Measurements from ENCODE around the gene SBF2.

Gene SBF2

DNA sequence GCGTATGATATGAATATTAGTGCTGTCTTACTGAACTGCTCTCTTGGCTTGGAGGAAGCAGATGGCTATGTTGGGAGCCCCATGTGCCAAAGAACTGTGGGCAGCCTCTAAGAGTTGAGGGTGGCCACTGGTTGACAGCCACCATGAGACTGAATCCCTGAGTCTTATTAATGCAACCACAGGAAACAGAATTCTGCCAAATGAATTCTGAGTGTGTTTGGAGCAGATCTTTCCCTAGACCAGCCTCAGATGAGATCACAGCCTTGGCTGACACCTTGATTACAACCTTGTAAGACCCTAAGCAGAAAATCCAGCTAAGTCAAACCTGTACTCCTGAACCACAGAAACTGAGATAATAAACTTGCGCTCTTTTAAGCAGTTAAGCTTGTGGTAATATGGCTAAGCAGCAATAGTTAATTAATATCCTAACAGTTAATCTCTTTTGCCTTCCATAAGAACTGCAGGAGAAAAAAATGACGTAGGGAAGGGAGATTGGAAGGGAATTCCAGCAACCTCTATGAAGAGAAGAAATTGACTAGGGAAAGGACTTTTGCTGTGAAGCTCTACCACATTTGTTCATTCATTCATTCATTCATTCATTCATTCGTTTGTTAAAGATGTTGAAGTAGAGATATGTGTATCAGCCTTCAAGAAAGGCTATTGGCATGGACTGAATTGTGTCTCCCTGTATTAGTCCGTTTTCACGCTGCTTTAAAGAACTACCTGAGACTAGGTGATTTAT is 37.7 kb upstream of the SBF2 start:
- H4K20me1 ChIP-seq (ENCODE audit: insufficient read depth, low read length): no peaks in the 10 kb centered on the region
- H3F3A ChIP-seq (ENCODE audit: insufficient read depth, low read length): no peaks in the 10 kb centered on the region
- no peaks in the 10 kb centered on the region for H3K9me2 ChIP-seq (replicated peaks; ENCODE audit: insufficient read depth, low read length)
- H2AFZ ChIP-seq (ENCODE audit: low read length): no peak overlapping the region
- no peaks in the 10 kb centered on the region for H3K79me2 ChIP-seq (ENCODE audit: low read length)
- H3K9me3 ChIP-seq (replicated peaks; ENCODE audit: insufficient read depth, low read length): no peaks in the 10 kb centered on the region
- no peak overlapping the region for H3K27ac ChIP-seq (ENCODE audit: low read length)
- no peak overlapping the region for H3K4me3 ChIP-seq (ENCODE audit: low read length)
- H3K36me3 ChIP-seq (replicated peaks; ENCODE audit: insufficient read depth, low read length): no peaks in the 10 kb centered on the region
- H3K4me1 ChIP-seq (ENCODE audit: low read length): no peaks in the 10 kb centered on the region
- no peak overlapping the region for H3K9ac ChIP-seq (ENCODE audit: low read length)
- no peak for TF ChIP-seq EZH2phosphoT487 (IDR thresholded peaks at IDR 0.05; ENCODE audit: low read length)
- TF ChIP-seq CTCF (IDR thresholded peaks at IDR 0.05; ENCODE audit: low read length): no peak
- no peak for TF ChIP-seq EZH2 (optimal IDR thresholded peaks at IDR 0.05; ENCODE audit: low read depth, low read length)
- DNase-seq: no peak
- H3K4me2 ChIP-seq (ENCODE audit: low read depth, low read length): no peak overlapping the region
- no peaks in the 10 kb centered on the region for H3K27me3 ChIP-seq (replicated peaks; ENCODE audit: insufficient read depth, low read length)

DNA sequence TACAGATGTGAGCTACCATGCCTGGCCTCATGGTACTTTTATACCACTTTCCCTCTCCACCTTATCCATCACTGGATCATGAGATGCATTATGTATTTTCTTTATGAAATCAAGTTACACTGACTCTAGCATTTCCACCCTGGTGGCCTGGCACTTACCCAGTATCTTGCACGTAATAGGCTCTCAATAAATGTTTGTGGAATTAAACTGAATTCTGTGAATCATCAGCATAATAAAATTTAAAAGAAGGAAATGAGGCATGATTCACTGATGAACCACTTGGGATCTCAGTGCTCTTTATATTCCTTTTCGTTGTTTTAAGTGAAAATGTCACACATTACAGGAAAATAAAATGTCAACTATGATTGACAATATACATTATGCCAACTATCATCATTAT is 35.9 kb upstream of the SBF2 start:
- TF ChIP-seq EZH2 (optimal IDR thresholded peaks at IDR 0.05; ENCODE audit: low read depth, low read length) (no peak), EZH2phosphoT487 (IDR thresholded peaks at IDR 0.05; ENCODE audit: low read length) (no peak), CTCF (IDR thresholded peaks at IDR 0.05; ENCODE audit: low read length) (no peak)
- no peaks in the 10 kb centered on the region for H3K36me3 ChIP-seq (replicated peaks; ENCODE audit: insufficient read depth, low read length)
- H2AFZ ChIP-seq (ENCODE audit: low read length): no peak overlapping the region
- H3F3A ChIP-seq (ENCODE audit: insufficient read depth, low read length): no peaks in the 10 kb centered on the region
- no peak overlapping the region for H3K4me2 ChIP-seq (ENCODE audit: low read depth, low read length)
- no peak overlapping the region for H3K9ac ChIP-seq (ENCODE audit: low read length)
- DNase-seq: no peak
- H3K79me2 ChIP-seq (ENCODE audit: low read length): no peaks in the 10 kb centered on the region
- no peak overlapping the region for H3K27ac ChIP-seq (ENCODE audit: low read length)
- no peaks in the 10 kb centered on the region for H3K4me1 ChIP-seq (ENCODE audit: low read length)
- no peaks in the 10 kb centered on the region for H3K9me2 ChIP-seq (replicated peaks; ENCODE audit: insufficient read depth, low read length)
- no peaks in the 10 kb centered on the region for H3K9me3 ChIP-seq (replicated peaks; ENCODE audit: insufficient read depth, low read length)
- no peaks in the 10 kb centered on the region for H3K27me3 ChIP-seq (replicated peaks; ENCODE audit: insufficient read depth, low read length)
- H4K20me1 ChIP-seq (ENCODE audit: insufficient read depth, low read length): no peaks in the 10 kb centered on the region
- H3K4me3 ChIP-seq (ENCODE audit: low read length): no peak overlapping the region

DNA sequence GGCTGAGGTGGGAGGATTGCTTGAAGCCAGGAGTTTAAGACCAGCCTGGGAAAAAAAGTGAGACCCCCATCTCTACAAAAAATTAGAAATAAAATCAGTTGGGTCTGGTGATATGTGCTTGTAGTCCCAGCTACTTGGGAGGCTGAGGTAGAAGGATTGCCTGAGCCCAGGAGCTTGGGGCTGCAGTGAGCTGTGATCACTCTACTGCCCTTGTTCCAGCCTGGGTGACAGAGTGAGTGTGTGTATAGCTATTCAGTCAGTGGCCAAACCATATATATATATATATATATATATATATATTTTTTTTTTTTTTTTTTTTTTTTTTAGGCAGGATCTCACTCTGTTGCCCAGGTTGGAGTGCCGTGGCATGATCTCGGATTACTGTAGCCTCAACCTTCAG is 35.3 kb upstream of the SBF2 start:
- Histone ChIP-seq H3K4me3 (ENCODE audit: low read length) (no peak overlapping the region), H3K79me2 (ENCODE audit: low read length) (no peaks in the 10 kb centered on the region), H3K27me3 (replicated peaks; ENCODE audit: insufficient read depth, low read length) (no peaks in the 10 kb centered on the region), H3K9ac (ENCODE audit: low read length) (no peak overlapping the region), H2AFZ (ENCODE audit: low read length) (no peak overlapping the region), H3K9me3 (replicated peaks; ENCODE audit: insufficient read depth, low read length) (no peaks in the 10 kb centered on the region), H3F3A (ENCODE audit: insufficient read depth, low read length) (no peaks in the 10 kb centered on the region), H3K4me2 (ENCODE audit: low read depth, low read length) (no peak overlapping the region), H4K20me1 (ENCODE audit: insufficient read depth, low read length) (no peaks in the 10 kb centered on the region), H3K36me3 (replicated peaks; ENCODE audit: insufficient read depth, low read length) (no peaks in the 10 kb centered on the region), H3K27ac (ENCODE audit: low read length) (no peak overlapping the region), H3K4me1 (ENCODE audit: low read length) (no peaks in the 10 kb centered on the region), H3K9me2 (replicated peaks; ENCODE audit: insufficient read depth, low read length) (no peaks in the 10 kb centered on the region)
- TF ChIP-seq EZH2 (optimal IDR thresholded peaks at IDR 0.05; ENCODE audit: low read depth, low read length): no peak
- TF ChIP-seq CTCF (IDR thresholded peaks at IDR 0.05; ENCODE audit: low read length): no peak
- TF ChIP-seq EZH2phosphoT487 (IDR thresholded peaks at IDR 0.05; ENCODE audit: low read length): no peak
- DNase-seq: no peak
